ENCODE results near the gene CUX1.

Gene CUX1

DNA sequence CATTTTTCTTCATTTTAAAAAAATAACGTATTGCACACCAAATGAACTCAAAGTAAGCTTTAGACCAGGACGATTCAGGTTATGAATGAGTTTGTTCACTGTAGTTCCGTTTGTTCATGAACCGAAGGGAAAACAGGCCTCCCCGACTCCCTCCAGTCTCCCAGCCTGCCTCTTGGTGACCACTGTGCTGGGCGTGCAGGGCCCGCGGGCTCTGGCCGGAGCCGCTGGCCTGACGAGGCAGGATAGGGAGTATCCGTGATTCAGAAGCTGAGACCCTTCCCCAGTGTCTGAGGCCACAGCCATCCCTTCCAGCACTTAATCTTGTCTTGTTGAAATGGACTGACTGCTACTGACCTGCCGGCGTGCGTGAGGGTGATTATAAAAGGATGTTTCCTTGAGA lies 438.5 kb downstream of the CUX1 start:
- TF ChIP-seq POLR2AphosphoS5 (IDR thresholded peaks at IDR 0.05; ENCODE audit: low read depth, low read length) = no peak
- DNase-seq (ENCODE audit: insufficient read length) (no peak), FAIRE-seq (no peak)

DNA sequence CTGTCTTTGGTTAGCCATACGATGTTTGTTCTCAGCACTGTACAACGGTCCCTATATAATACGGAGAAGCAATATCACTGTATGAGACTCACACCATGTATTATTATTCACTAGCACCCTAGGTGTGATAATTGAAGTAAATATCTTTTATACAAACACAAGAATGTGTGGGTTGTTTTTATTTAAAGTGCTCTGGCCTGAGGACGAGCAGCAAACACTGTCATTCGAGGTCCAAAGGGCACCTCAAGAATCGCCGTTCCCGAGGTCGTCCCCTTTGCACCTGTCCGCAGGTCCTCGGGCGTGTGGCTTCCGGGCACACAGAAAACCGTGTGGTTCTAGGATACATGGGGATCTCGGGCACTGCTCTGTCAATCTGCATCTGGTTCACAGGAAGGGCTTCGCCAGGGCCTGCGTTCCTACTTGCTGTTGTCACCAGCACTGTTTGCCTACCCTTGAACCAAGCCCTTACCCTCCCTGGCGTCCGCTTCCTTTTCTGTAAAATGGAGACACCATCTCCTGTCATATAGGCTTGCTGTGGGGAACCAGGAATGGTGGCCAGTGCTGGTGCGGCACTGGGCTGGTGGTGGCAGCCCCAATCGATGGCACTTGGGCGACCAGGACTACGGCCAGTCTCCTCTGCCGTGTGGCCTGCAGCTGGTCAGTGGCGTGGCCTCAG lies 440.8 kb downstream of the CUX1 start:
- TF ChIP-seq POLR2A (IDR thresholded peaks at IDR 0.05; ENCODE audit: low read depth, low read length) (no peak), POLR2AphosphoS5 (IDR thresholded peaks at IDR 0.05; ENCODE audit: low read depth, low read length) (no peak), TAF1 (IDR thresholded peaks at IDR 0.05; ENCODE audit: borderline replicate concordance, low read depth, low read length) (no peak)
- DNase-seq (ENCODE audit: insufficient read length) (no peak), FAIRE-seq (no peak)

DNA sequence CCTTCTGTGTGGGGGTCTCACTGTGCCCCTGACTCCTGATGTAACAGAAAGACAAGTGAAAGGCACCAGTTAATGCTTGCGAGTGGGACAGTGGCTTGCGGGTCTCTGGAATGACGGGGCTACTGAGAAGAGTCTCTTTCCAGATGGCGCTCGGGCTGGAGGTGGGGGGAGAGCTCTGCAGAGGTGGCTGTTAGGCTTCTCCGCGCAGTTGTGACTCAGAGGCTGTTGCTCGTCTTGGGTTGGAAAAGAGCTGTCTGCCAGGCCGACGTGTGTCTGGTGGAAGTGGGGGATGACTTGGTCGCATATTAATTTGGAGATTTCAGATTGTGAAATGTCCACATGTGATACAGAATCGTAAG lies 441.3 kb downstream of the CUX1 start:
- no peak for DNase-seq (ENCODE audit: insufficient read length)
- TF ChIP-seq POLR2AphosphoS5 (IDR thresholded peaks at IDR 0.05; ENCODE audit: low read depth, low read length) (no peak), TAF1 (IDR thresholded peaks at IDR 0.05; ENCODE audit: borderline replicate concordance, low read depth, low read length) (no peak), POLR2A (IDR thresholded peaks at IDR 0.05; ENCODE audit: low read depth, low read length) (no peak)
- FAIRE-seq = no peak

DNA sequence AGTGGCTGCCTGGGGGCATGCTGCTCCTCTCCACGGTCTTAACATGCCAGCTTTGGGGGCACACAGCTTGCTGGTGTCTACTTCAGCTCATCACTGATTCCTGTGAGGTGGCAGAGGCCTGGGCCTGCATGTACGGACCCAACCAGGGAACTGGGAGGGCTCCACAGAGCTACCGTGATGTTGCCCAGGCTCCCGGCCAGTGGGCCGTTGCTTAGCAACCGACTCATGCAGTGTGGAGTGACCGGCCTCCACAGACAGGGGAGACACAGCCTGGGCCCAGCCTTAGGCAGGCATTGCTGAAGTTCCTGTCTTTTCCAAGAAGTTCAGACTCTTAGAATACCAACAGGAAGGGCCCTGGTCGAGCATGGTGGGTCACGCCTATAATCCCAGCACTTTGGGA lies 443.4 kb downstream of the CUX1 start:
- FAIRE-seq (no peak), DNase-seq (ENCODE audit: insufficient read length) (no peak)
- no peak for TF ChIP-seq POLR2A (IDR thresholded peaks at IDR 0.05; ENCODE audit: low read depth, low read length)
- TF ChIP-seq TAF1 (IDR thresholded peaks at IDR 0.05; ENCODE audit: borderline replicate concordance, low read depth, low read length) = no peak
- no peak for TF ChIP-seq POLR2AphosphoS5 (IDR thresholded peaks at IDR 0.05; ENCODE audit: low read depth, low read length)

DNA sequence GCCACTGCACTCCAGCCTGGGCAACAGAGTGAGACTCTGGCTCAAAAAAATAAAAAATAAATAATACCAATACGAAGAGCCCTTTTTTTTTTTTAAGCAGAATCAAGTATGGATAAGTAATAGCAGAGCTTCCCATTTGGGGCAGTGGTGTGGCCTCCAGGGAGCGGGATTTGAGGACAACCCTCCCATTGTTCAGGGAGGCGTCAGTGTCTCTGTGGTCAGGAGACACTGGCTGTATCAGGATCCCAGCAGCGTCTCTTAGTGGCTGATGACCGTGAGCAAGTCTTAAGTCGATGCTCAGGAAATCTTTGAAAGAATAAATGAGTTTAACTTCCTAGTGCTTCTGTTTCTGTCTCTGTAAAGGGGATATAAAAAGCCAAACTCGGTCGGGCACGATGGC lies 444.0 kb downstream of the CUX1 start:
- FAIRE-seq (no peak), DNase-seq (ENCODE audit: insufficient read length) (no peak)
- TF ChIP-seq POLR2A (IDR thresholded peaks at IDR 0.05; ENCODE audit: low read depth, low read length) (no peak), TAF1 (IDR thresholded peaks at IDR 0.05; ENCODE audit: borderline replicate concordance, low read depth, low read length) (no peak), POLR2AphosphoS5 (IDR thresholded peaks at IDR 0.05; ENCODE audit: low read depth, low read length) (no peak)

DNA sequence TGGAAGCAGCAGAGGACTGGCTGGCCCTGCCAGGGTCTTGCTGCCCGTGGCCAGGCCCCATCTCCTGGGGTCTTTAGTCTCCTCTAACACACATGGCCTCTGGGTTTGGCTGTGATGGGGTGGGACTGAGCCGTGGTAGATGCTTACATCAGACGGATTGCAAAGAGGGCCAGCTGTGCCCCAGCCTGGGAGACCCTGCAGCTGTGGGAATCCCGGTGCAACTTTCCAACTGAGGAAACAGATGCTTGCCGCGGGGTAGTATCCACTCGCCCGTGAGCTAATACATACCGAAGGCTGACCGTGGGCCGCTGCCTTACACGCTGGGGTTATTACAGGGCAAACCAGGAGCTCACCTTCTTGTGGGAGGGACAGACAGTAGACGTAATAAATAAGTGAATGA lies 445.1 kb downstream of the CUX1 start:
- DNase-seq (ENCODE audit: insufficient read length) (no peak), FAIRE-seq (no peak)
- TF ChIP-seq POLR2A (IDR thresholded peaks at IDR 0.05; ENCODE audit: low read depth, low read length) (no peak), POLR2AphosphoS5 (IDR thresholded peaks at IDR 0.05; ENCODE audit: low read depth, low read length) (no peak), TAF1 (IDR thresholded peaks at IDR 0.05; ENCODE audit: borderline replicate concordance, low read depth, low read length) (no peak)

DNA sequence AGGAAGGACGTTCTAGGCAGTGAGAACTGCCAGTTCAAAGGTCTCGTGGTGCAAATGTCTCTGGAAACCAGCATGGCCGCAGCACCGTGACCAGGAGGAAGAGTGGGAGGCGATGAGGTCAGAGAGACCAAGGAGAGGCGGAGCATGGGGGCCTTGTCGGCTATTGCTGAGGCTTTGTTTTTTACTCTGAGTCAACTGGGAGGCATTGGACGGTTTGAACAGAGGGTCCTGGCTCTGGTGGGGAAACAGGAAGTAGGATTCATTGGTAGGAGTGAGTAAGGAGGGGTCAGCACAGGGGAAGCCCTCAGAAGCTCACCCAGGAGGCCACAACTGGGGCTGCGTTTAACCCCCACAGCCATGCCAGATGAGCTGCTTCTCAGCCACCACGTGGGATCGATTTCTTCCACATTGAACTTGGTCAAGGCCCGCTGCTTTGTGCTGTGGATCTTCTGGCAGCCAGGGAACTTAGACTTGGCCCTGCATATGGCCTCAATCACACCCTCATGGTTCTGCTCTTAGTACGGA lies 447.0 kb downstream of the CUX1 start:
- TF ChIP-seq POLR2AphosphoS5 (IDR thresholded peaks at IDR 0.05; ENCODE audit: low read depth, low read length) = no peak
- TF ChIP-seq TAF1 (IDR thresholded peaks at IDR 0.05; ENCODE audit: borderline replicate concordance, low read depth, low read length) = no peak
- no peak for TF ChIP-seq POLR2A (IDR thresholded peaks at IDR 0.05; ENCODE audit: low read depth, low read length)
- FAIRE-seq (no peak), DNase-seq (ENCODE audit: insufficient read length) (no peak)

DNA sequence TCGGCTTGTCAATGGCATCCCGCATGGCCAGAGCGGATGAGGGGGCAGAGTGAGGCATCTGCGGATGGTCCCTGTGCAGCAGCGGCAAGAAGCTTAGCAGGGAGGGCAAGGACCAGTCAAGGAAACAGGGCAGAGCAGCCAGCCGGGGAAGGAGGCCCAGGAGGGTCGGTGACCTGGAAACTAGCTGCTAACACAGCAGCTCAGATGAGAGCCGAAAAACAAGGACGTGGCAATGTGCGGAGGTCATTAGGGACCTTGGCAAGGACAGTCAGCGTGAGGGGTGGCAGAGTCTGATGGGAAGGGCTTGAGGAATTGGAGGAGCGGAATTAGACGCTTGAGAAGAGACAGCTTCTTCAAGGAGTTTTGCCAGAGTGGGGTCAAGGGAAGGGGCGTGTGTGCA lies 449.1 kb downstream of the CUX1 start:
- DNase-seq (ENCODE audit: insufficient read length) (no peak), FAIRE-seq (no peak)
- TF ChIP-seq POLR2A (IDR thresholded peaks at IDR 0.05; ENCODE audit: low read depth, low read length) (no peak), POLR2AphosphoS5 (IDR thresholded peaks at IDR 0.05; ENCODE audit: low read depth, low read length) (no peak), TAF1 (IDR thresholded peaks at IDR 0.05; ENCODE audit: borderline replicate concordance, low read depth, low read length) (no peak)

DNA sequence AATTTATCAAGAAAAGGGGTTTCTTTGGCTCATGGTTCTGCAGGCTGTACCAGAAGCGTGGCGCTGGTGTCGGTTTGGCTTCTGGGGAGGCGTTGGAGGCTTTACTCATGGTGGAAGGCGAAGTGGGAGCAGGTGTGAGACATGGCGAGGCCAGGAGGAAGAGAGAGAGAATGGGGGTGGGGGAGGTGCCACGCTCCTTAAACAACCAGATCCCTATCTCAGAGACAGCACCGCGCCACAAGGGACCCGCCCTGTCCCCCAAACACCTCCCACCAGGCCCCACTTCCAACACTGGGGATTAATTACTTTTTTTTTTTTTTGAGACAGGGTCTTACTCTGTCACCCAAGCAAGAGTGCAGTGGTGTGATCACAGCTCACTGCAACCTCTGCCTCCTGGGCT lies 451.2 kb downstream of the CUX1 start:
- no peak for FAIRE-seq

DNA sequence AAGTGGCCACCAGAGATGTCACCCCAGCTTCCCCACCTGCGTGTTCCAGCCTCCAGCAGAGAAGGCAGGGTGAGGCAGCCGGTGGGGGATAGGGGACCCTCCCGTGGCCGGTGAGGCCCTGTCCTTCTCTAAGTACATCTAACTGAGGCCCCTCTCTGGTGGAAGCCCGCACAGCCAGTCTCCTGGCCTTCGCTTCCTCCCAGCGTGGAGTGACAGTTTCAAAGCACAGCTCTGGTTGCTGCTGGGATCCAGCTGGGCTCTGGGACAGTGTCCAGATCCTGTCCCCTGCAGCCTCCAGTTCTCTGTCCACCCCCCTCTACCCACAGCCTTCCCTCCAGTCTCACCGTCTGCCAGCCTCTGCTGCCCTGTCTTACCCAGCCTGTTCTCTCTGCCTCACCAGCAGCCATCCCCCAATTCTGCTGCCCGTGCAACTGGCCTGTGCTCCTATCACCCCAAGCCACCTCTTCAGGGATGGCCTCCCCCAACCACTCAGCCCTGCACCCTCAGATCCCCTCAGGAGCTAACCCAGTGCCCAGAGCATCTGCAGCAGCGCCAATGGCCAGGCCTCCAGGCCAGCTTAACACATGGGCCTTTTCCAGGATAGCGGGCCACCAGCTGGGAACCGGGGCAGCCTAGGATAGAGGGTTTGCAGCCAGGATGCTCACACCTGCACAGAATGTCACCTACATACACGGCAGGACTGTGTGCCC lies 452.9 kb downstream of the CUX1 start:
- TF ChIP-seq POLR2AphosphoS5 (IDR thresholded peaks at IDR 0.05; ENCODE audit: low read depth, low read length) (no peak), TAF1 (IDR thresholded peaks at IDR 0.05; ENCODE audit: borderline replicate concordance, low read depth, low read length) (no peak), POLR2A (IDR thresholded peaks at IDR 0.05; ENCODE audit: low read depth, low read length) (no peak)
- DNase-seq (ENCODE audit: insufficient read length) (no peak), FAIRE-seq (no peak)

More for the DNA sequence above, 451.2 kb downstream of the CUX1 start:
- TF ChIP-seq TAF1 (IDR thresholded peaks at IDR 0.05; ENCODE audit: borderline replicate concordance, low read depth, low read length) (no peak), POLR2AphosphoS5 (IDR thresholded peaks at IDR 0.05; ENCODE audit: low read depth, low read length) (no peak), POLR2A (IDR thresholded peaks at IDR 0.05; ENCODE audit: low read depth, low read length) (no peak)
- DNase-seq (ENCODE audit: insufficient read length) = no peak

DNA sequence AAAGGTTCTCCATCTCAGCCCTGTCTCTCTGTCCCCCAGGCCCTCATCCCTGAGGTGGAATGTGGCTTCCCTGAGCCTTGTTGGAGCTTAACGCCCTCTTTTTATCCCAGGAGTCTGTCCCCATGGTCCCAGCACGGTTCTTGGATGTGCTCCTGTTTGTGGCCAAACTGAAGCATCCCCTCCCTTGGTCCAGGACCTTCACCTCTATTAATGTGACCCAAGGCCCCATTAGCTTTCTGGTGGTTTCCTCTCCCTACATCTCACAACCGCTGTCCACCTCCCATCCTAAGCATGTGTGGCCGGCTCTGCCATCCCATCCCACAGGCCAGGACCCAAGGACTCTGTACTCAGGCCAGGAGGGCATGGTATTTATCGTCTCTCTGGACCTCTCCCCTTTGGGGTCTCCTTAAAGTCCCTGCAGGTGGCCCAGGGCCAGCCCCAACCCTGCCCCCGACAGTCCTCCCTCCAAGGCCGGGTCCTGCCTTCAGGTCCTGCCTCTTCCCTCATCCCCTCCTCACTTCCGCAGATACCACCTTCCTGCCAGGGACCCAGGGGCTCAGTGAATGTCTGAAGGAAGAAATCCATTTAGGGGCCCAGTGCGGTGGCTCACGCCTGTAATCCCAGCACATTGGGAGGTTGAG lies 453.9 kb downstream of the CUX1 start:
- no peak for FAIRE-seq
- DNase-seq (ENCODE audit: insufficient read length) = no peak
- TF ChIP-seq POLR2AphosphoS5 (IDR thresholded peaks at IDR 0.05; ENCODE audit: low read depth, low read length) (no peak), POLR2A (IDR thresholded peaks at IDR 0.05; ENCODE audit: low read depth, low read length) (no peak), TAF1 (IDR thresholded peaks at IDR 0.05; ENCODE audit: borderline replicate concordance, low read depth, low read length) (no peak)

Data from GM12892 (cell line).